ENCODE results near the gene QSOX1.

Gene QSOX1

GRCh38 chr1:180236698-180237509 lies 82.2 kb downstream of the QSOX1 start:
- DNase-seq = no peak

DNA sequence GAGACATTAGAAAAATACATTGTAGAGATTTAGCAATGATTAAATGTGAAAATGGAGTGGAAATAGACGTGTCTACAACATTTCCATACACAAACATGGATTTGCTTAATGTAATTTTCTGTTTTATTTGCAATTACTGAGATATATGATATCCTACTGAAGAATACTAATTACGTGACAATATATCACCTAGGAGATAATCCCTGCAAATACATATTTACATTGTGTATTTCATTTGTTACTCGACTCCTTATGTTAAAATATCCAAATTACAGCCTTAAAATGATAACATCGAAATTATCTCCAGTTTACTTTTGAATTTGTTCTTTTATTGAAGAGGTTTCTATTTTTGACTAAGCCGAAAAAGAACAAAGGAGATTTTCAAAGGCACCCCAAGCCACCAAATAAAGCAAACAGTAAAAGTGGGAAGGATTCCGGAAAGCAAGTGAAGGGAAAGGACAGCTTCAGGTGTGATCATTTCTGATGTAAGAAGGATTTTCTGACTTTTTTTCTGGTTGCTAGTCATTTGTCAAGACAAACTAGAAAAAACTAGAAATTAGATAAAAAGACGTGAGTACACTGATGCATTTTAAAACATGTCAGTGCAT lies 83.3 kb downstream of the QSOX1 start:
- DNase-seq = peak; percentile 72

GRCh38 chr1:180238675-180239074 lies 84.0 kb downstream of the QSOX1 start:
- no peak for DNase-seq

DNA sequence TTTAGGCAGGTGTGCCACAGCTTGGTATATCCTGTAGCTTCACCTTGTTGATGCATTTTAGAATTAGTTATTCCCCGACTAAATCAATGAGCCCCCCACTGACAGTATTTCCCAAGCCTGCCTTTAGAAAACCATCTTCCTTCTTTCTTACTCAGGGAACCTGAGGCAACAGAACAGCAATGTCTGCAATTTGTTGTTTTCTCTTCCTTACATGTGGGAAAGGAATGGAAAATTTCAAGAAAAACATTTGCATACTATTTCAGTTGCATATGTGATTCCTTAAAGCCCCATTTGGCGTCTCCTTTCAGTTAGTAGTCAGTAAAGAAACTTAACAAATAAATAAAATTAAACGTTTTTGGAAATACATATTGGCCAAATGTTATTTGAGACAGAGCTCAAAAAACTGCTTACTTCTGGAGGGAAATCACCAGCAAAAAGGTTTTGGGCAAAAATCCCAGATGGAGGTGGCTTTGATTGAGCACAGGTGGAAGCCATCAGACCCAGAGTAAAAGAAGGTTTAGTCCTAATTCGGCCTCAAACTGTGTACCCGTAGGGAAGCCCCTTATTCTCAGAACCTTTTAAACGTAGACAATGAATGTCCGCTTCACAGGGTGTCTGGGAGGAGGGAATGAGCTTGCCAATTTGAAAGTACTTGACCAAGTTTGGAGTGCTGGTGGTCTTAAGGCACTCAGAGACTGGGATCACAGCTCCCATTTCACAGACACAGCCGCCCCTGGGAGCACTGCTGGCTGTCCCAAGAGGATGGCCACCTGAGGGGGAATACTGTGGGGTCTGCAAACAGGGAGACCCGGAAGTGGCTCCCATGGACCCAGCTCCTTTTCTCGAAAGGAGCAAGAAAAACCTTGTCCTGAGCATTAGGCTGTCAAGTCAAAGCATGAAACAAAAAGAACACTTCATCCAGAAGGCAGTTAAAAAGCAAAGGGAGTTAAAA lies 84.8 kb downstream of the QSOX1 start:
- no peak for DNase-seq

DNA sequence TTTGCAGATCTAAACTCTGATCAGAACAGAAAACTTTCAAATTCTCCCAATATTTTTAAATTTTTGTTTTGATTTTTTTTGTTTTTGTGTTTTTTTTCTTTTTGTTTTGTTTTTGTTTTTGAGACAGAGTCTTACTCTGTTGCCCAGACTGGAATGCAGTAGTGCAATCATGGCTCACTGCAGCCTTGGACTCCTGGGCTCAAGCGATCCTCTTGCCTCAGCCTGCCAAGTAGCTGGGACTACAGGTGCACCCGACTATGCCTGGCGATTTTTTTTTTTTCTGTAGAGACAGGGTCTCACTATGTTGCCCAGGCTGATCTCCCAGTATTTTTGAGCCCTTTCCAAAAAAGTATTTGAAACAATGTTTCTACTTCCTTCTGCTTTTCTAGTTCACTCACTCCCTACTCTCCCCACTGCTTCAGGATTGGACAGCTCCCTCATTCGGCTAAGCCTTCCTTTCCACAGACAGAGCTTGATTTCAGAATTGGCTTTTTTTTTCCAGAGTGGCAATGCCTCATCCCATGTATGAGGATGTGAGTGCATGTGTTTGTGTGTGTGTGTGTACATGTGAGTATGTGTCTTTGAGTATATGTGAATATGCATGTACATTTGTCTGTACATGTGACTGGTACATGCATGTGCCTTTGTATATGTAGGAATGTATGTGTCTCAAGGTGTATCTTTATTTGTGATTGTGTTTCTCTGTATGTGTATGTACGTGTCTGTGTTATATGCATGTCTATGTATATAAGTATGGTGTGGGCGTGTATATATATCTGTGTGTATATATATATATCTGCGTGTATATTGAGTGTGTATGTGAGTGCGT lies 87.3 kb downstream of the QSOX1 start:
- no peak for DNase-seq

GRCh38 chr1:180243517-180244221 lies 89.0 kb downstream of the QSOX1 start:
- peak; percentile 30 for DNase-seq

DNA sequence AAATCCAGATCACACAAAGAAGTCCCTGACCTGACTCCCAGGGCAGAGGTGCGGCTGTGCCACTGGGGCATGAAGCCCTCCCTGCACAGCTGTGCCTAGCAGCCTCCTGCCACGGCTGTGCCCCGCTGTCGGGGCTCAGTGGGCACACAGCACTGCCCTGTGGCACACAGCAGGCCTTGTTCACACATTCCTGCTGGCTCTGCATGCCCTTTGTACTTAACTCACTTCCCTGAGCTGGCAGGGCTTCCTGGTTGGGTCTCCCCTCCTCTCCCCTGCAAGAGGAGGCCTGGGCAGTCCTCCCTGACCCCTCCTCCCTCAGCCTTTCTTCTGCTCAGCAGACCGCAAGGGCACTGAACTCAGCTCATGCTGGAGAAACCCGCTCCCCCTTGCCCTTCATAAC lies 90.2 kb downstream of the QSOX1 start:
- DNase-seq = no peak

DNA sequence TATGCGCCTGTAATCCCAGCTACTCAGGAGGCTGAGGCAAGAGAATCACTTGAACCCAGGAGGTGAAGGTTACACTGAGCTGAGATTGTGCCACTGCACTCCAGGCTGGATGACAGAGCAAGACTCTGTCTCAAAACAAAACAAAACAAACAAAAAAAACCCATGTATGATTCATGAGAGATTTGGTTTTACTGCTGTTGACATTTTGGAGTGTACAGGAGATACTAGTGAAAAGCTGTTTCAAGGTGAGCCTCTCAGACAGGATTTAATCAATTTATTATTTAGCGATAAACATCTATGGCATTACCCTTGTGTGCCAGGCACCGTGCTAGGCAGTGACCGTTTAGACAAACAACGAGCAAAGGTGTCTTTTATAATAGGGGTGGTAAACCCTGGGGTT lies 91.9 kb downstream of the QSOX1 start:
- no peak for DNase-seq

DNA sequence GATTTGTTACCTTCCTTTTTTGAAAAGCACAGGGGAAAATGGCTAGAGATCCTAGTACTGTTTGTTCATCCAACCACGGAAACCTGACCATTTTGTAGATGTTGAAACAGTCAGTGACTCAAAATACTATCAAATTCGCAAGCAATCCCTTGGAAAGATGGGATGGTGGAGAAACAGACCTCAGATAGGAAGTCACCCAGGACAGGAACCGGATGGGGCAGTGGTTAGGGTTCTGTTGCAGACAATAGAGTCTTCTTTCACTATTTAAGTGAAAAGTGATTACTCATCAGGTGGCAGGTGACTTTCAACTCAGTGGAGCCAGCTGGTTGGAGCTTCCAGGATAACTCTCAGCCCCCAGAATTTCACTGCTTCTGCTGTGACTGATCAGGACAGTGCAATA lies 92.4 kb downstream of the QSOX1 start:
- DNase-seq = no peak

DNA sequence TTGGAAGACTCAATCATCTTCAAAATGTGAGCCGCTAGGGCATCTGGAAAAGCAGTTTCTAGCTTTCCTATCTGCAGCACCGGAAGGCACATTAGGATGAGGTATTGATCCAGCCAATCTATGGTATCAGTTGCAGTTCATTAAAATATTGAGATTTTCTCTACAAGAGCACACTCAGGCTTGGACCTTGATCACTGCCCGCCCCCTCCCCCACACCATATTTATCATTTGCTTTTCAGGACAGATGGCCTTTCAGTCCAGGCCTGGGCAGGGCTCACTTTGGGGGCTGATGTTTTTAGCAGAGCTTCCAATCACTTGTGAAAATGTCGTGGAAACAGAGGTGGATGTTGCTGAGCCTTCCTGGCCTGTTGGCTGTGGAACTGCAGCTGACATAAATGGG lies 92.9 kb downstream of the QSOX1 start:
- no peak for DNase-seq

DNA sequence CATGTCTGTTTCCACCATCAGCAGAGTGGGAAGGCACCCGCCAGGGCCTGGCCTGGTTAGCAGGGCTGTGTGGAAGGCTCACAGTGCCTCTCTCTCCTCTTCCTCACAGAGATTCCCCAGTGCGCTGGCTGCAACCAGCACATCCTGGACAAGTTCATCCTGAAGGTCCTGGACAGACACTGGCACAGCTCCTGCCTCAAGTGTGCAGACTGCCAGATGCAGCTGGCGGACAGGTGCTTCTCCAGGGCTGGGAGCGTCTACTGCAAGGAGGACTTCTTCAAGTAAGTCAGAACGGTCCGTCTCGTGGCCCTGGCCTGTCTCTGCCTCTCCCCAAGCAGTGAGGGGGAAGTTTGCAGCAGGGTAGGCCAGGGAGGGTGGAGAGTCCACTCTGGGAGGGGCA lies 93.5 kb downstream of the QSOX1 start:
- DNase-seq = no peak

DNA sequence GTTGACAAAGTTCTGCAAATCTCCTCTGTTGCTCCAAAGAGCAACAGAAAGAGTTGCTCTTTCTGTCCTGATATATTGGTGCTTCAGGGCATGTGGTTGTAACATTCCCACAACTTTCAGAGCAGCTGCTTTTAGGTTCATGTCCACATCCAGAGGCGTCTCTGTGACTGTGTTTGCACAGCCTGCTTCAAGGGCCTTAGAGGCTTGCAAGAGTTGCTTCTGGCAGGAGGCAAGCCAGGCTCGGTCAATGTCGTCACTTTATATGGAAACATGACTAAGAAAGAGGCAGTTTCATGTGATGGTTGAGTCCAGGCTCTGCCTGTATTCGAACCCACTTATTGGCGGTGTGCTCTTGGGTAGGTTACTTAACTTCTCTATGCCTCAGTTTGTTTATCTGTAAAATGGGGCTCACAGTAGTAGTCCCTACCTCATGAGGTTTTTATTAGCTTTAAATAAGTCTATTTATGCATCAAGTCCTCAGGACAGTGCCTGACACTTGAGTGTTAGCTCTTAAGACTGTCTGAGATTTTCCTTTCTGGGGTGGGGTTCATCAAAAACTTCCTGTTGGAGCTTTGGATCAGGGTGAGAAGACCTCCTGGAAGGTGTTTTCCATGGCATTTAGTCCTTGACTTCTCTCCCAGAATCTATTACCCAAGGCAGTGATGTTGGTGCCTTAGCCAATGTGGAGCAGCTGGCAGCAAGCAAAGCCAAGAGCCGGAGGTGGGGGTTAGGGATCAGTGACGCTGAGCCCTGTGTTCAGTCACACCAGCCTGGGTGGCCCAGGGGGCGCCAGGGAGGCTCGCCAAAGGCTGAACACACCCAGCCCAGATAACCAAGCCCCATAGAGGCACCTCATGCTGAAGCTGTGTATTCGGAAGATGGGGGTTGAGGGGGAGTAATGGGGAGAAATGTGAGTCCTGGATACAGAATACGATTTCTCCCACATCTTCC lies 94.3 kb downstream of the QSOX1 start:
- DNase-seq = no peak

GRCh38 chr1:180249725-180250498 lies 95.2 kb downstream of the QSOX1 start:
- DNase-seq = no peak

- no peak for DNase-seq
Measured at GRCh38 chr1:180250499-180250770, 95.8 kb downstream of the QSOX1 start.

- no peak for DNase-seq
Measured at GRCh38 chr1:180250883-180251509, 96.3 kb downstream of the QSOX1 start.

- DNase-seq = no peak
Measured at GRCh38 chr1:180251526-180252305, 97.0 kb downstream of the QSOX1 start.

DNA sequence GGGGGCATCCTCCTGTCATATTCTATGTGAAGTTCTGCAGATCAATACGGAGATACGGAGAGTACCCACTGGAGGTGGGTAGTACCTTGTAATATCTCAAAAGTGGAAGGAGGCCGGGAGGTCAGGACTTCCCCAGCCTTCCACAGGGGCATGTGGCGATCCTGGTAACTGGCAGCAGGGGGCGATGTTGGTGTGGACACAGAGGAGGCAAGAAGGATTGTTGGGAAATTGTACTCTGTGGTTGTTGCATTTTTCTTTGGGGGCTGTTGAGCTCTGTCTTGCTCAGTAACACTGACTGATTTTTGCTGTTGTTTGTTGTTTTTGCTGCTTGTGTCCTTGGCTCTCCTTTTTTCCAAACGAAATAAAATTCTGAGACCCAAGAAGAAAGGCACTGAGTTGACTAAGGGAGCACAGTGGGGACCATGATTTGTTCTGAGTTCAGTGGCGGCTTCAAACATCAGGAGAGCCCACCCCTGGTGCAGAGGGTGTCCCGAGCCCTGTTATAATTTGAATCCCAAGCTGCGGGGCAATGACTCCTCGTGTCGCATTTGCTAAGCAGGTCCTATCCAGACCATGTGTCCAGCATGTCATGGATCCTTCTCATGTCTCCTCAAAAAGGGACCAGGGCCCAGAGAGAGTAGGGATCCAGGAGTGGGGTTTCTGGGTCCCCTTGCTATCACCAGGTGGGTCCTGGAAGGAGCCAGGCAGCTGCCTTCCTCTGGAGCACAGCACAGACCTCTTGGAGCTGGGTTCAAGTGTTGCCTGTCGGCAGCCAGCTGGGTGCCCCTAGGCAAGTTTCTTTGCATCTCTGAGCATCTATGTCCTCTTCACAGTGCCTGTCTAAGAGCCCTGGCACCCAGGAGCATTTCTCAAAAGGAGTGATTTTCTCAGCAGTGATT lies 98.2 kb downstream of the QSOX1 start:
- peak; percentile 9 for DNase-seq
